ENCODE results near the gene XPNPEP2. TPM values are rescaled to one million over a fixed set of nuclear protein-coding genes. Genes with fewer than 3 reads are reported as not detected.

The XPNPEP2 gene
- total RNA-seq, 1 experiment from 2014 or later: not detected

DNA sequence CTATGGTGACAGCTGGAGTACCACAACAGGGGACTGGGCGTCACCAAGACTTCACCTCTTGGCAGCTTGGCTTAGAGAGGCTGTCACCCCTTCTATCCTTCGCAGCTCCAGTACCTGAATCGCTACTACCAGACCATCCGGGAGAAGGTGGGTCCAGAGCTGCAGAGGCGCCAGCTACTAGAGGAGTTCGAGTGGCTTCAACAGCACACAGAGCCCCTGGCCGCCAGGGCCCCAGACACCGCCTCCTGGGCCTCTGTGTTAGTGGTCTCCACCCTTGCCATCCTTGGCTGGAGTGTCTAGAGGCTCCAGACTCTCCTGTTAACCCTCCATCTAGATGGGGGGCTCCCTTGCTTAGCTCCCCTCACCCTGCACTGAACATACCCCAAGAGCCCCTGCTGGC is 29.4 kb downstream of the XPNPEP2 start:
- POLR2A ChIA-PET (ENCODE audit: unreplicated experiment): no interaction called here
- CTCF ChIA-PET: no interaction called here

DNA sequence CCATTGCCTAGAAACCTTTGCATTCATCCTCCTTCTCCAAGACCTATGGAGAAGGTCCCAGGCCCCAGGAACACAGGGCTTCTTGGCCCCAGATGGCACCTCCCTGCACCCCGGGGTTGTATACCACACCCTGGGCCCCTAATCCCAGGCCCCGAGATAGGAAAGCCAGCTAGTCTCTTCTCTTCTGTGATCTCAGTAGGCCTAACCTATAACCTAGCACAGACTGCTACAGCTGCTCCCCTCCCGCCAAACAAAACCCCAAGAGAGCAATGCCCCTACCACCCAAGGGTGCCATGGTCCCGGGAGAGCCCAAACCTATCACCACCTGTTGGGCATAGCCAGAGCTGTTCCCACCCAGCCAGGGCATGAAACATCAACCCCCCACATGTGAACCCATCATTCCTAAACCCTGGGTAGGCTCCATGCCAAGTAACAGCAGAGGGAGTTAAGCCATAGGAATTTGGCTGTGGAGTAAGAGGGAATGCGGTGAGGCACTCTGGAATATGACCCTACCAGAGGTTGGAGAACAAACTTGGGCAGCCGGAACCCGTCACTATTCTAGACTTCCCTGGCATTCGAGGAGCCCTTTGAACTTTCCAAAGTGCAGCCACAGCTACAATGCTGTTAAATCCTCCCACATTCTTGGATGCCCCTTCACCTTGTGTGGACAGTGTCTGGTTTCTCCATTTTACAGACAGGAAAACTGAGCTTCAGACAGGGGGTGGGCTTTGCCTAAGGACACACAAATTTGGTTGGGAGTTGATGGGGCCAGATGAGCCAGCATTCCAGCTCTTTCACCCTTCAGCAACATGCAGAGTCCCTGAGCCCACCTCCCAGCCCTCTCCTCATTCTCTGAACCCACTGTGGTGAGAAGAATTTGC is 30.0 kb downstream of the XPNPEP2 start:
- Histone ChIP-seq H2AFZ (ENCODE audit: low read length) (no peak overlapping the region), H3K4me1 (ENCODE audit: insufficient read depth, low read length) (no peaks in the 10 kb centered on the region)
- ATAC-seq: no peak

More for the DNA sequence above, 29.4 kb downstream of the XPNPEP2 start:
- DNase-seq (no peak), ATAC-seq (no peak)
- H3K36me3 ChIP-seq (ENCODE audit: low read depth, low read length): no peaks in the 10 kb centered on the region
- H3K4me3 ChIP-seq (ENCODE audit: low read length): no peak overlapping the region
- H2AFZ ChIP-seq (ENCODE audit: low read length): no peak overlapping the region
- H3K27me3 ChIP-seq (ENCODE audit: low read length): no peaks in the 10 kb centered on the region
- BruUV-seq (replicated peaks): no TSS peak
- no peaks in the 10 kb centered on the region for H4K20me1 ChIP-seq (ENCODE audit: low read length)
- TF ChIP-seq, protein P1, sequence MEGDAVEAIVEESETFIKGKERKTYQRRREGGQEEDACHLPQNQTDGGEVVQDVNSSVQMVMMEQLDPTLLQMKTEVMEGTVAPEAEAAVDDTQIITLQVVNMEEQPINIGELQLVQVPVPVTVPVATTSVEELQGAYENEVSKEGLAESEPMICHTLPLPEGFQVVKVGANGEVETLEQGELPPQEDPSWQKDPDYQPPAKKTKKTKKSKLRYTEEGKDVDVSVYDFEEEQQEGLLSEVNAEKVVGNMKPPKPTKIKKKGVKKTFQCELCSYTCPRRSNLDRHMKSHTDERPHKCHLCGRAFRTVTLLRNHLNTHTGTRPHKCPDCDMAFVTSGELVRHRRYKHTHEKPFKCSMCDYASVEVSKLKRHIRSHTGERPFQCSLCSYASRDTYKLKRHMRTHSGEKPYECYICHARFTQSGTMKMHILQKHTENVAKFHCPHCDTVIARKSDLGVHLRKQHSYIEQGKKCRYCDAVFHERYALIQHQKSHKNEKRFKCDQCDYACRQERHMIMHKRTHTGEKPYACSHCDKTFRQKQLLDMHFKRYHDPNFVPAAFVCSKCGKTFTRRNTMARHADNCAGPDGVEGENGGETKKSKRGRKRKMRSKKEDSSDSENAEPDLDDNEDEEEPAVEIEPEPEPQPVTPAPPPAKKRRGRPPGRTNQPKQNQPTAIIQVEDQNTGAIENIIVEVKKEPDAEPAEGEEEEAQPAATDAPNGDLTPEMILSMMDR (conservative IDR thresholded peaks at IDR 0.05; ENCODE audit: low read depth, low read length): no peak
- TF ChIP-seq EZH2phosphoT487 (IDR thresholded peaks at IDR 0.05; ENCODE audit: borderline replicate concordance, low read length): no peak
- TF ChIP-seq EZH2 (IDR thresholded peaks at IDR 0.05; ENCODE audit: low read length, unreplicated experiment): no peak
- H3K9ac ChIP-seq (ENCODE audit: low read length): no peak overlapping the region
- no peak overlapping the region for H3K4me2 ChIP-seq (ENCODE audit: low read length)
- no peak overlapping the region for H3K27ac ChIP-seq (ENCODE audit: low read length)
- no peaks in the 10 kb centered on the region for H3K9me3 ChIP-seq (ENCODE audit: low read length)
- H3K9me2 ChIP-seq (replicated peaks; ENCODE audit: low read length): no peaks in the 10 kb centered on the region
- intact Hi-C loops (cut with micrococcal nuclease): no loop called here
- no peaks in the 10 kb centered on the region for H3K79me2 ChIP-seq (ENCODE audit: low read length)
- no peaks in the 10 kb centered on the region for H3K4me1 ChIP-seq (ENCODE audit: insufficient read depth, low read length)
- H3F3A ChIP-seq (ENCODE audit: low read length, unreplicated experiment): no peaks in the 10 kb centered on the region

More for the DNA sequence above, 30.0 kb downstream of the XPNPEP2 start:
- DNase-seq: no peak
- CTCF ChIA-PET: no interaction called here
- Histone ChIP-seq H3K27me3 (ENCODE audit: low read length) (no peaks in the 10 kb centered on the region), H3K79me2 (ENCODE audit: low read length) (no peaks in the 10 kb centered on the region), H4K20me1 (ENCODE audit: low read length) (no peaks in the 10 kb centered on the region), H3K9ac (ENCODE audit: low read length) (no peak overlapping the region), H3K4me3 (ENCODE audit: low read length) (no peak overlapping the region), H3K4me2 (ENCODE audit: low read length) (no peak overlapping the region), H3K9me3 (ENCODE audit: low read length) (no peaks in the 10 kb centered on the region), H3F3A (ENCODE audit: low read length, unreplicated experiment) (no peaks in the 10 kb centered on the region), H3K27ac (ENCODE audit: low read length) (no peak overlapping the region), H3K36me3 (ENCODE audit: low read depth, low read length) (no peaks in the 10 kb centered on the region), H3K9me2 (replicated peaks; ENCODE audit: low read length) (no peaks in the 10 kb centered on the region)
- POLR2A ChIA-PET (ENCODE audit: unreplicated experiment): no interaction called here
- intact Hi-C loops (cut with micrococcal nuclease): no loop called here
- no TSS peak for BruUV-seq (replicated peaks)
- TF ChIP-seq, protein P1 (conservative IDR thresholded peaks at IDR 0.05; ENCODE audit: low read depth, low read length): no peak
